Stimulated activated naive CD4-positive, alpha-beta T cell (primary cell): ENCODE data around the gene KRI1.
A peak's percentile ranks its signal among the peaks of the same experiment; 100 is the strongest.

Experiments
- DNase-seq, 6 experiments: peaks; one replicate each; lab custom pipeline; 2025; lab: John Stamatoyannopoulos, UW

KRI1 gene

DNA sequence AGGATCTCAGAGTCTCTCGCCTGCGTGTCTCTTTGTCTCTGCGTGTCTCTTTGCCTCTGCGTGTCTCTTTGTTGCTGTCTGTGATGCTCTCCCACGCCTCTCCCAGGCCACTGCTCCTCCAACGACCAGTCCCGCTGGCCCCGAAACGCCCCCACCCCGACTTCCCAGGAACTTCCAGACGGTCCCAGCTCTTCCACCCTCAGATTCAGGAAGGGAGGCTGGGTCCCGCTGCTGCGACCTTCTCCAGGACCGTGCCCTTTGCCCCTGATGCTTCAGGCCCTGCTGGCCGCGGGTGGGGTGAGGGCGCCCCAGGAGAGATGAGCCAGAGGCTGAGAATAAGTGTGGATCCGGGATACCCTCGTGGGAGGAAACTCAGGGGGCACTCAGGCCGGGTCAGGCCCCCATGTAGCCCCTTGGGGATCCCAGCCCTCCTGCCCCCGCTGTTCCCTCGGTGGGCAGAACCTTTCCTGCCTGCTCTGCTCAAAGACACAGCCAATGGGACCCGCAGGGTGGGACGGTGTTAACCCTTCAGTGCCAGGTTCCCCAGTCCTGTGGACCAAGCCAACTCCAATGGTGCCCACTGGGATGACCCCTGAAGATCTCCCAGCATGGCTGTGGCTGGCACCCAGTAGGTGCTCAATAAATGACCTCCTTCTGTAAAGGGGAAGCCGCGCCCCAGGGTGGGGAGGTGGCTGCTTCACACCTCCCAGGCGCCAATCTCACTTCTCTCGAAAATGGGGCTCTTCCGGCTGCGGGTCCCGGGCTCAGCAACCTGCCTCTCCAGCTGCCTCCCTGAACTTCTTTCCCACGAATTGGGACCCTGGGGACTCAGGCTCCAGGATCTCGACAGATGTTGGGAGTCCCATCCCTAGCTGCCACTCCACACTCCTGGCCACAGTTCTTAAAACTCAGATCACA is 47.1 kb downstream of the KRI1 start:
- DNase-seq, result no peak

- DNase-seq, result no peak
These were observed 47.9 kb downstream of the KRI1 start for GRCh38 chr19:10517760-10518443.

DNA sequence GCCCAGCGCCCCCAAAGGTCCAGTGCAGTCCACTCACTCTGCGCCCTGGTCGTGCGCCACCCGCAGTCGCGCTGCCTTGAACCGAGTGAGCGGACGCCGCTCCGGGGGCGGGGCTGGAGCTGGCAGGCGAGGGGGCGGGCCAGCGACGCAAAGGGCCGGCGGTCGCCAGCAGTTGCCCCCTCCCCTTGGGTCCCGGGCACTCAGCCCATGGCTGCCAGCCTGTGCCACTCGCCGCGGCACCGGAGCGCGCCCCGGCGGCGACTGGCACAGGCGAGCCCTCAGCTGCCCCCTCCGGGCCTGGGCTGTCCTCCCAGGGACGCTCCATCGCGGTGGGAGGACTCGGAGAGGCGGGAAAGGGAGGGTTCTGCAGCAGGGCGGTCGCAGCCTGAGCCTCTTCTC is 48.5 kb downstream of the KRI1 start, which contains the start of gene S1PR5:
S1PR5 (minus strand) TSS at position 87 of the 399 bp plus-strand sequence. CDS start 2,436 bp downstream, outside the sequence.
- no peak for DNase-seq

DNA sequence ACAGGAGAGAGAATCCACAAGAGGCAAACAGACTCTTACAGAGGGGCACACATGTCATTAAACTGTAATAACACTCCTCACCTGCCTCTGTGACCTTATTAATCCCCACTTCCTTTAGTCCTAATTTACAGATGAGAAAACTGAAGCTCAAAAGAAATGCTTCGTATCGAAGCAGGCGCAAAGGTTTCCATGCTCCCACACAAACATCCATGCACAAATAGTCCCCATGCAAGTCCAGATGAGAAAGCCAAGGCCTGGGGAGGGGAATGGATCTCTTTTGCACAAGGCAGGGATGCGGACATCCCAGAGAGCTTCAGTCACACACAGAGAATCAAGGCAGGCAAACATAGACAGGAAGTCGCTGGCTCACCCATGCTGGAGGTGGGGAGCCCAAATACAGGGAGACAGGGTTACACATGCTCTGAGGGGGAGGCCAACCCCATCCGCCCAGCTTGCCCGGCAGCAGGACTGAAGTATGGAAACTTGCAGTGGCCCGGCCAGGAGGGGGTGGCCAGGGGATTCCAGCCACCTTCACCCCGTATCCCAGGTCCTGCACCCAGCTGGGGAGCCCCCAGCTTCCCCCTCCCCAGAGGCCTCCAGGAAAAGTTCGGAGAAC is 49.0 kb downstream of the KRI1 start:
- no peak for DNase-seq

DNA sequence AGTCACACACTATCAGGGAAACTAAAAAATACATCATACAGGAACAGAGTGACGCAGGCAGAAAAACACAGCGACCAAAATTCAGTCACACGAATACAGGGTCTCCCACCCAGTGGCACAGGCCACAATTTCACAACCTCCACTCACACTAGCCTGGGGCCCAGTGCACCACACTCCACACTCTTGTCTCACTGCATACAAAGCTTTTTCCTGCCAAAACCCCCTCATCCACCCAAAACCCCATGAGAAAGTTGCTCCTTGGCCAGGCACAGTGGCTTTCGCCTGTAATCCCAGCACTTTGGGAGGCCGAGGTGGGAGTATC is 49.8 kb downstream of the KRI1 start:
- no peak for DNase-seq

DNA sequence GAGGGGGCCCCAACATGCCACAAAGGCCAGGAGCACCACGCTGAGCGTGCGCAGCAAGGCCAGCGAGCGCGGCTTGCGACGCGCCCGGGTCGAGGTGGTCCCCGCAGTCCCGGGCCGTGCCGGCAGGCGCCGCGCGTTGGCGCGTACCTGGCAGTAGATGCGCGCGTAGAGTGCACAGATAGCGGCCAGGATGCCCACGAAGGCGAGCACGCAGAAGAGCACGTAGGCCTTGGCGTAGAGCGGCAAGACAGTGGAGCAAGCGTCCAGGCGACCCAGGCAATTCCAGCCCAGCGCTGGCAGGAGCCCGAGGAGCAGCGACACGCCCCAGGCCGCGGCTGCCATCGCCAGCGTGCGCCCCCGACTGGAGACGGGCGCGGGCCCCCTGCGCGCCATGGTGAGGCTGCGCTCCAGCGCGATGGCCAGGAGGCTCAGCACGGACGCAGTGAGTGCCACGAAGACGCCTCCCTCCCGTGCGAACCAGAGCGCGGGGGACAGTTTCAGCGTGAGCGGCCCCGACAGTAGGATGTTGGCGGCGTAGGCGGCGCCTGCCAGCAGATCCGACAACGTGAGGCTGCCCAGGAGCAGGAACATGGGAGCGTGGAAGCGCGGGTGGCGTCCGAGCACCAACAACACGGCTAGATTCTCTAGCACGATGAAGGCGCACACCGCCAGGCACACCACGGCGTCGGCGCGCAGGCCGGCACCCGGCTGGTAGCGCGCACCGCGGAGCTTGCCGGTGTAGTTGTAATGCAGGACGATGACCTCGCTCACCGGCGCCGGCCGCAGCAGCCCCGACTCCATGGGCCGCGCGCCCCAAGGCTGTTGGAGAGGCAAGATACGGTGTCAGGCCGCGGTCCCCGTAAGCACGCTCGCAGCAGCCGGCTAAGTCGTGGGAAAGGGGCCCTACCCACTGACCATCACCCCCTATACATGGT is 51.3 kb downstream of the KRI1 start:
- peak in 2 of 6 experiments; percentile 23 to 33 for DNase-seq

GRCh38 chr19:10513223-10513622 is 52.6 kb downstream of the KRI1 start:
- no peak for DNase-seq

GRCh38 chr19:10510301-10510802 is 55.5 kb downstream of the KRI1 start:
- peak in 5 of 6 experiments; percentile 21 to 59 (median 54) for DNase-seq

DNA sequence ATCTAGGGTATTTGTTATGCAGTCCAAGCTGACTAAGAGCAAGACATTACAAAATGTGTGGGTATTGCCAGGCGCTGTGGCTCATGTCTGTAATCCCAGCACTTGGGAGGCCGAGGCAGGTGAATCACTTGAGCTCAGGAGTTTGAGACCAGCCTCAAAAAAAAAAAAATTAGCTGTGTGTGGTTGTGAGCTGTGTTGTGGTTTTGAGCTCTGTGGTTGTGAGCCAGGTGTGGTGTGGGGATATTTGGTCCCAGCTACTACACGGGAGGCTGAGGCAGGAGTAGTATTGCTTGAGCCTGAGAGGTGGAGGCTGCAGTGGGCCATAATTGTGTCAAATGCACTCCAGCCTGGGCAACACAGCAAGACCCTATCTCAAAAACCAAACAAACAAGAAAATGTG is 57.1 kb downstream of the KRI1 start:
- DNase-seq, result no peak

DNA sequence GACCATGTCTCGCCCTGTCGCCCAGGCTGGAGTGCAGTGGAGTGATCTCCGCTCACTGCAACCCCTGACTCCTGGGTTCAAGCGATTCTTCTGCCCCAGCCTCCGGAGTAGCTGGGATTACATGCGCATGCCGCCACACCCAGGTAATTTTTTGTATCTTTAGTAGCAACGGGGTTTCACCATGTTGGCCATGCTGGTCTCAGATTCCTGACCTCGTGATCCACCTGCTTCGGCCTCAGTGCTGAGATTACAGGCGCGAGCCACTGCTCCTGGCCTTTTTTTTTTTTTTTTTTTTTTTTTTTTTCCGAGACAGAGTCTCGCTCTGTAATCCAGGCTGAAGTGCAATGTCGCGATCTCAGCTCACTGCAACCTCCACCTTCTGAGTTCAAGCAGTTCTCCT is 57.8 kb downstream of the KRI1 start:
- DNase-seq, result no peak

GRCh38 chr19:10505583-10506229 is 60.1 kb downstream of the KRI1 start:
- peak; percentile 52 to 80 (median 66) for DNase-seq
